GM18507 (cell line): ENCODE results near the gene PPP1R36.
"Not testable (repeated sequence)": the region's sequence is repeated elsewhere in the genome, so short reads cannot be mapped to it uniquely, and the experiment has no call there.

Source experiments
- DNase-seq: peaks from one replicate; pipeline ENCODE4 v3.0.0; 2011; ENCODE audit warnings: low read depth; ENCODE audit not compliant: insufficient read length; ENCODE audit errors: extremely low spot score
- FAIRE-seq: peaks from 2 replicates; lab custom pipeline; 2011; peaks lifted over from hg19 to GRCh38; lab: Jason Lieb, UNC

Gene PPP1R36

DNA sequence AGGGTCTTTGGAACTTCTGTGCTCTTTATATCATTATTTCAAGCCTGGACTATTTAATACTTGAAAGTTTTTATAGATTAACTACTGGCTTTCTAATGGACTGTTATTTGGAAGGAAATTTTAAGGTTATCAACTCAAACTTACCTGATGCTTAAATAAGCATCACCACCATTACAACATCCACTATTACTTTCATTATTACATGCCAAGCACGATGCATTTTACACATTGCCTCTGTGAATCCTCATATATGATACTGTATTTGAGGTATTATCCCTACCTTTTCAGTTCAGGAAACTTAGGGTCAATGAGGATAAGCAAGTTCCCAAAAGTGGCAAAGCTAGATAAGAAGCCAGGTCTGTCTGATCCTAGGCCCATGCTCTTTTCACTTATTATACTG, 32.8 kb upstream of the PPP1R36 start:
- FAIRE-seq, result no peak
- DNase-seq, result no peak

- DNase-seq, FAIRE-seq: not testable (repeated sequence)
Observed at GRCh38 chr14:64517667-64518066, 32.1 kb upstream of the PPP1R36 start.

- FAIRE-seq, result no peak
- no peak for DNase-seq
Observed at GRCh38 chr14:64518229-64518628, 31.5 kb upstream of the PPP1R36 start.

DNA sequence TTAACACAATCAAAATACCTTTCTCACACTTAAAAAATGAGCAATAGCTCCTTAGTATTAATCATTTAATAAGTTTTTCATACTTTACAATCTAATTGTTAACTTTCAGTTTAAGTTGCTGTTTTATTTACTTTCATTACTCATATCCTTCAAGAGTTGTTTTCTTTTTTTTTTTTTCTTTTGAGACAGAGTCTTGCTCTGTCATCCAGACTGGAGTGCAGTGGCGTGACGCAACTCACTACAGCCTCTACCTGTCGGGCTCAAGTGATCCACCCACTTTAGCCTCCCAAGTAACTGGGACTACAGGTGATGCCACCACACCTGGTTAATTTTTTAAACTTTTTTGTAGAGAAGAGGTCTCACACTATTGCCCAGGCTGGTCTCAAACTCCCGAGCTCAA, 29.1 kb upstream of the PPP1R36 start:
- no peak for FAIRE-seq
- no peak for DNase-seq

- no peak for DNase-seq
- no peak for FAIRE-seq
Observed at GRCh38 chr14:64522591-64523355, 27.0 kb upstream of the PPP1R36 start.

DNA sequence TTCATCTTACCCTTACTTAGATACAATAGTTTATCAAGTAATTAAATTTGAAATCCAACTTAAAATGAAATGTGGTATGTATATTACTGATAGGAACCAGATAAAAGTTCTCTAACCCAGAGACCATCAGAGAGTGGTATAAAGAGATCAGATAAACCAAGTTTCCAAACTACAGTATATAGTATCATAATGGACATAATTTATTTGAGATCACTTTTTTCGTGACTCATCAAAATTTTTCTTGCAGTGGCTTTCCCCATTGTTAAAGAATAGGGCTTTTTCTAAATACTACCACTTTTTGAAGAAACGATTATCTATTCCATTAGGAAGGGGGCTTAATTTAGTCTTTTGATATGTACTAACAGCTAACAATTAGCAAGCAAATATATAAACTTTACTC, 24.4 kb upstream of the PPP1R36 start:
- no peak for FAIRE-seq
- no peak for DNase-seq

DNA sequence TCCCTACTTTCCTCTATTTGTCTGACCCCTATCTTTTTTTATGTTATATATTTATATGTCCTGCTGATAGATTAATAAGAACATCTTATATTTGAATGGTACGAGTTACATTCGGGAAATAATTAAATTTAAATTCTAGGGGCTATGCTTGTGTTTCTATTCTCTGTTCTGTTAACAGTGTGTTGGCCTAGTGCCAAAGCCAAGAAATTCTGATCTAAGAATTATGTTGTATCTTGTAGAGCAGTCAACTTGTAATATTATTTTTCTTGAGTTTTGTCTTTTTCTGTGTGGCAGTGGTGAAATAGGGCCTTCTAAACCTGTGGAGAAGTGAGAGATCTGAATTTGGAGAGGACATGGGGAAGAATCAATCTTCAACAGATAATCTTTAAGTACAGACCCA, 18.2 kb upstream of the PPP1R36 start:
- no peak for DNase-seq
- no peak for FAIRE-seq

GRCh38 chr14:64536488-64537245, 13.1 kb upstream of the PPP1R36 start:
- no peak for FAIRE-seq
- DNase-seq, result no peak

- DNase-seq (peak; percentile 85), FAIRE-seq (peak; percentile 98)
Observed at GRCh38 chr14:64540208-64541202, 9.3 kb upstream of the PPP1R36 start, which contains the start of gene HSPA2. HSPA2 (plus strand) TSS chr14:64540741; CDS start chr14:64540850, 109 bp downstream.

DNA sequence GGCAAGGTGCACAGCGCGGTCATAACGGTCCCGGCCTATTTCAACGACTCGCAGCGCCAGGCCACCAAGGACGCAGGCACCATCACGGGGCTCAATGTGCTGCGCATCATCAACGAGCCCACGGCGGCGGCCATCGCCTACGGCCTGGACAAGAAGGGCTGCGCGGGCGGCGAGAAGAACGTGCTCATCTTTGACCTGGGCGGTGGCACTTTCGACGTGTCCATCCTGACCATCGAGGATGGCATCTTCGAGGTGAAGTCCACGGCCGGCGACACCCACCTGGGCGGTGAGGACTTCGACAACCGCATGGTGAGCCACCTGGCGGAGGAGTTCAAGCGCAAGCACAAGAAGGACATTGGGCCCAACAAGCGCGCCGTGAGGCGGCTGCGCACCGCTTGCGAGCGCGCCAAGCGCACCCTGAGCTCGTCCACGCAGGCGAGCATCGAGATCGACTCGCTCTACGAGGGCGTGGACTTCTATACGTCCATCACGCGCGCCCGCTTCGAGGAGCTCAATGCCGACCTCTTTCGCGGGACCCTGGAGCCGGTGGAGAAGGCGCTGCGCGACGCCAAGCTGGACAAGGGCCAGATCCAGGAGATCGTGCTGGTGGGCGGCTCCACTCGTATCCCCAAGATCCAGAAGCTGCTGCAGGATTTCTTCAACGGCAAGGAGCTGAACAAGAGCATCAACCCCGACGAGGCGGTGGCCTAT, 8.3 kb upstream of the PPP1R36 start:
- FAIRE-seq, result no peak

DNA sequence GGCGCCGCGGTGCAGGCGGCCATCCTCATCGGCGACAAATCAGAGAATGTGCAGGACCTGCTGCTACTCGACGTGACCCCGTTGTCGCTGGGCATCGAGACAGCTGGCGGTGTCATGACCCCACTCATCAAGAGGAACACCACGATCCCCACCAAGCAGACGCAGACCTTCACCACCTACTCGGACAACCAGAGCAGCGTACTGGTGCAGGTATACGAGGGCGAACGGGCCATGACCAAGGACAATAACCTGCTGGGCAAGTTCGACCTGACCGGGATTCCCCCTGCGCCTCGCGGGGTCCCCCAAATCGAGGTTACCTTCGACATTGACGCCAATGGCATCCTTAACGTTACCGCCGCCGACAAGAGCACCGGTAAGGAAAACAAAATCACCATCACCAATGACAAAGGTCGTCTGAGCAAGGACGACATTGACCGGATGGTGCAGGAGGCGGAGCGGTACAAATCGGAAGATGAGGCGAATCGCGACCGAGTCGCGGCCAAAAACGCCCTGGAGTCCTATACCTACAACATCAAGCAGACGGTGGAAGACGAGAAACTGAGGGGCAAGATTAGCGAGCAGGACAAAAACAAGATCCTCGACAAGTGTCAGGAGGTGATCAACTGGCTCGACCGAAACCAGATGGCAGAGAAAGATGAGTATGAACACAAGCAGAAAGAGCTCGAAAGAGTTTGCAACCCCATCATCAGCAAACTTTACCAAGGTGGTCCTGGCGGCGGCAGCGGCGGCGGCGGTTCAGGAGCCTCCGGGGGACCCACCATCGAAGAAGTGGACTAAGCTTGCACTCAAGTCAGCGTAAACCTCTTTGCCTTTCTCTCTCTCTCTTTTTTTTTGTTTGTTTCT, 7.6 kb upstream of the PPP1R36 start:
- no peak for FAIRE-seq

More for the DNA sequence above, 8.3 kb upstream of the PPP1R36 start:
- no peak for DNase-seq

DNA sequence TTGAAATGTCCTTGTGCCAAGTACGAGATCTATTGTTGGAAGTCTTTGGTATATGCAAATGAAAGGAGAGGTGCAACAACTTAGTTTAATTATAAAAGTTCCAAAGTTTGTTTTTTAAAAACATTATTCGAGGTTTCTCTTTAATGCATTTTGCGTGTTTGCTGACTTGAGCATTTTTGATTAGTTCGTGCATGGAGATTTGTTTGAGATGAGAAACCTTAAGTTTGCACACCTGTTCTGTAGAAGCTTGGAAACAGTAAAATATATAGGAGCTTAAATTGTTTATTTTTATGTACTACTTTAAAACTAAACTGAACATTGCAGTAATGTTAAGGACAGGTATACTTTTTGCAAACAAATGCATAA, 6.9 kb upstream of the PPP1R36 start:
- no peak for FAIRE-seq
- DNase-seq, result no peak

More for the DNA sequence above, 7.6 kb upstream of the PPP1R36 start:
- DNase-seq, result no peak

GRCh38 chr14:64544607-64545312, 5.0 kb upstream of the PPP1R36 start:
- no peak for FAIRE-seq
- DNase-seq, result no peak

DNA sequence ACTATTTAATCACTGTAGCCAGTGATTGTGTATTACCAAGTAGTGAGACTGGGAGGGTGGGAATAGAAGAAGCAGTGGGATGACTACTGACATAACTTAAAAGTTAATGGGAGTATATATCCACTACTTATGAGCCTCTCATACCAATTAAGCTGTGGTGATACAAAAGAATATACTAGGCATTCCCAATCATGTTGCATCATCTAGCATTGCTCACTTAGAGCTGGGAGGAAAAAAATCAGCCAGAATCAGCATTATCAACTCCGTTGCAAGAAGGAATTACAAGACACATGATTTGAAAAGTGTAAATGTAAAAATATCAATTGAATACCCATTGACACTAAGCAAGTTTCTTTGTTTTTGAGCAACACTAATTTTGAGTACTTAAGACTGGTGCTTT, 745 bp upstream of the PPP1R36 start:
- no peak for DNase-seq
- FAIRE-seq, result no peak

GRCh38 chr14:64550621-64551333, 1.0 kb downstream of the PPP1R36 start:
- FAIRE-seq (no peak), DNase-seq (no peak)

DNA sequence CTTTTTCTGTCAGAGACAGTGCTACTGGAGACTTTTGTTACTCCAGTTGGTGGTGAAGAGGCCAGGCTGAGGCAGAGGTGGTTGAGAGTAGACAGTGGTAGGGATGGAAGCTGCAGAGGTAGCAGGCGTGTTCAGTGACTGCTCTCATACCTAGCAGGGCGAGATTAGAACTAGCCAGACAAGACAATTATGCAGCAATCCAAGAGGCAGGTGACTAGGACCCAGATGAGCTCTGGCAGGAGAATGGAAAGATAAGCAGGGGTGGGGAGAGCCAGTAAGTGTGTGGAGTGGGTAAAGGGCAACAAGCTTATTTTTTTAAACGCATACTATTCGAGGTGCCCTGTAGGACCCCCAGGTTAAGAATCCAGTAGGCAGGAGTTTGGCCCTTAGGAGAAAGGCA, 4.8 kb downstream of the PPP1R36 start:
- FAIRE-seq (no peak), DNase-seq (no peak)

DNA sequence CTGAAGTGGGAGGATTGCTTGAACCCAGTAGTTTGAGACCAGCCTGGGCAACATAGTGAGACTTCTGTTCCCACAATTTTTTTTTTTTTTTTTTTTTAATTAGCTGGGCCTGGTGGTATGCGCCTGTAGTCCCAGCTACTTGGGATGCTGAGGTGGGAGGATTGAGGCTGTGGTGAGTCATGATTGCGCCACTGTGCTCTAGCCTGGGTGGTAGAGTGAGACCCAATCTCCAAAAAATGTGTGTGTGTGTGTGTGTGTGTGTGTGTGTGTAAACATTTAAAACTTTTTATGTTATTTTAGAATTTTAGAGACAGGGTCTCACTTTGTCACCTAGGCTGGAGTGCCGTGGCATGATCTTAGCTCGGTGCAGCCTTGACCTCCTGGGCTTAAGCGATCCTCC, 6.8 kb downstream of the PPP1R36 start:
- FAIRE-seq (no peak), DNase-seq (no peak)
